Measurements from ENCODE around the gene C22orf23.

DNA sequence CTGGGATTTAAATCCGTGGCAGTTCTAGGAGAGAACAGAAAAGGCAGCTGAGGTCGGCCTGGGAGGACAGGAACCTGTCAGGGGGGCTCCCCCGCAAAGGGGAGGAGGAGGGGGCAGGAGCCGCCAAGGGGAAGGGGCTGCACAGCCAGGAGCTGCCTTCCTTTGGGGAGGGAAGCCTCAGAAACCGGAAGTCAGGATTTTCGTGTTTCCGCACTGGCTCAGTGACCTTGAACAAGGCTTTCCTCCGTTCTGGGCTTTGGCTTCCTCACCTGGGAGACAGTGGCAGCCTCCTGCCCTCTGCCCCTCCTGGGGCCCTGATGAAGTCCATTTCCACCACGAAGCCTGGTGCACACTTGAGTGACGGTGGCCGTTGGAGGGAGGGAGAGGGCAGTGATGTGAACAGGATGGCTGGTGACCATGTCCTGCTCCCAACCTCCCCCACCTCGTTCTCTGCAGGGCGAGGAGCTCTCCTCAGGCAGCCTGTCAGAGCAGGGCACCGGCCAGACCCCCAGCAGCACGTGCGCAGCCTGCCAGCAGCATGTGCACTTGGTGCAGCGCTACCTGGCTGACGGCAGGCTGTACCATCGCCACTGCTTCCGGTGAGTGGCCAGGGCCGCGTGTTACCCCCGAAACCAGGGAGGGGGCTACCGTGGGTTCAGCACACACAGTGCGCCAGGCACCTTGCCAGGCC lies 34.7 kb downstream of the C22orf23 start:
- no peak for TF ChIP-seq SMC3 (IDR thresholded peaks at IDR 0.05; ENCODE audit: low read length)
- TF ChIP-seq ZNF121 (CRISPR knock-in tag; IDR thresholded peaks at IDR 0.05) = no peak
- TF ChIP-seq ATF1 (CRISPR knock-in tag; IDR thresholded peaks at IDR 0.05) = no peak
- no peak for TF ChIP-seq HMG20A (CRISPR knock-in tag; IDR thresholded peaks at IDR 0.05; ENCODE audit: borderline replicate concordance)
- TF ChIP-seq CTCF (CRISPR knock-in tag; IDR thresholded peaks at IDR 0.05) = 0 out of 2 replicates have a peak, but pooled peaks have one; percentile 4

All from HepG2 (cell line).